ENCODE results near the gene FADD. TPM values are rescaled to one million over a fixed set of nuclear protein-coding genes. Genes with fewer than 3 reads are reported as not detected.
A peak's percentile ranks its signal among the peaks of the same experiment; 100 is the strongest.

FADD gene, protein sequence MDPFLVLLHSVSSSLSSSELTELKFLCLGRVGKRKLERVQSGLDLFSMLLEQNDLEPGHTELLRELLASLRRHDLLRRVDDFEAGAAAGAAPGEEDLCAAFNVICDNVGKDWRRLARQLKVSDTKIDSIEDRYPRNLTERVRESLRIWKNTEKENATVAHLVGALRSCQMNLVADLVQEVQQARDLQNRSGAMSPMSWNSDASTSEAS
- total RNA-seq: 10 to 100 TPM; 11.3 to 13.4 (median 12.3) TPM
- polyA plus RNA-seq: 10.6 TPM
- long read RNA-seq, donor 1, transcript FADD-201 (2 exons, 1,841 nt): major isoform, 45 of 45 reads
- long read RNA-seq, donor 1, partial matches to known transcripts: 0 of 45 reads
- long read RNA-seq, donor 1, other reads (novel, unspliced or antisense): 0 of 45 reads
- long read RNA-seq, donor 2, transcript FADD-201 (2 exons, 1,841 nt): major isoform, 23 of 25 reads
- long read RNA-seq, donor 2, partial matches to known transcripts: 0 of 25 reads
- long read RNA-seq, donor 2, other reads (novel, unspliced or antisense): 2 of 25 reads
- long read RNA-seq, donor 3, transcript FADD-201 (2 exons, 1,841 nt): major isoform, 87 of 89 reads
- long read RNA-seq, donor 3, partial matches to known transcripts: 0 of 89 reads
- long read RNA-seq, donor 3, other reads (novel, unspliced or antisense): 2 of 89 reads
- long read RNA-seq, donor 4, transcript FADD-201 (2 exons, 1,841 nt): major isoform, 17 of 17 reads
- long read RNA-seq, donor 4, partial matches to known transcripts: 0 of 17 reads
- long read RNA-seq, donor 4, other reads (novel, unspliced or antisense): 0 of 17 reads

DNA sequence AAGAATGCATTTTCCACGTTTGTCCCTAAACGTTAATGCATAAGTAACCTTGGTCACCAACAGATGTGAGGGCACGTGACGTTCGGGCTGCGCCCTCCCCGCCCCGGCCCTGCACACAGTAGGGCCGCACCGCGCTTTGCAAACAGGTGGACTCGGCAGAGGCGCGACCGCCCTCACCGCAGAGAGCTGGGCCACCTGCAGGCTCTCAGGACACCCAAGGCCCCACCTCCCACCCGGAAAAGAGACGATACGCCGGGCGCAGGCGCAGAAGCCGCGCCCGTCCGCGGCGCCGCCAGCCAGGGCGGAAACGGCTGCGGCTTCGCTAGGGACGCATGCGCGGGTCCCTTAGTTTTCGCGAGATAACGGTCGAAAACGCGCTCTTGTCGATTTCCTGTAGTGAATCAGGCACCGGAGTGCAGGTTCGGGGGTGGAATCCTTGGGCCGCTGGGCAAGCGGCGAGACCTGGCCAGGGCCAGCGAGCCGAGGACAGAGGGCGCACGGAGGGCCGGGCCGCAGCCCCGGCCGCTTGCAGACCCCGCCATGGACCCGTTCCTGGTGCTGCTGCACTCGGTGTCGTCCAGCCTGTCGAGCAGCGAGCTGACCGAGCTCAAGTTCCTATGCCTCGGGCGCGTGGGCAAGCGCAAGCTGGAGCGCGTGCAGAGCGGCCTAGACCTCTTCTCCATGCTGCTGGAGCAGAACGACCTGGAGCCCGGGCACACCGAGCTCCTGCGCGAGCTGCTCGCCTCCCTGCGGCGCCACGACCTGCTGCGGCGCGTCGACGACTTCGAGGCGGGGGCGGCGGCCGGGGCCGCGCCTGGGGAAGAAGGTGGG is at the start of gene FADD:
TSS of gene FADD (plus strand) at position 377 of the 831 bp plus-strand sequence. CDS start at position 541, 164 bp downstream.
- peak; percentile 92 to 96 (median 95) for DNase-seq
- no peaks in the 10 kb centered on the region for H3K9me3 ChIP-seq (ENCODE audit: control insufficient read depth, low read length)
- peak; percentile 84 to 88 for ATAC-seq
- no peaks in the 10 kb centered on the region for H3K27me3 ChIP-seq (ENCODE audit: control insufficient read depth, insufficient read depth)
- peak within 1 kb of the TSS; percentile 85 for H3K27ac ChIP-seq (ENCODE audit: low read length)
- under 1% methylated on average over 91 of the region's 91 CpGs for WGBS
- intact Hi-C loops (cut with DNase I): no loop called here
- H3K4me3 ChIP-seq (ENCODE audit: low read length): peak within 1 kb of the TSS; percentile 70
- peaks cover 7% of the 10 kb centered on the region for H3K4me1 ChIP-seq (ENCODE audit: control insufficient read depth, insufficient read depth, low read length)

DNA sequence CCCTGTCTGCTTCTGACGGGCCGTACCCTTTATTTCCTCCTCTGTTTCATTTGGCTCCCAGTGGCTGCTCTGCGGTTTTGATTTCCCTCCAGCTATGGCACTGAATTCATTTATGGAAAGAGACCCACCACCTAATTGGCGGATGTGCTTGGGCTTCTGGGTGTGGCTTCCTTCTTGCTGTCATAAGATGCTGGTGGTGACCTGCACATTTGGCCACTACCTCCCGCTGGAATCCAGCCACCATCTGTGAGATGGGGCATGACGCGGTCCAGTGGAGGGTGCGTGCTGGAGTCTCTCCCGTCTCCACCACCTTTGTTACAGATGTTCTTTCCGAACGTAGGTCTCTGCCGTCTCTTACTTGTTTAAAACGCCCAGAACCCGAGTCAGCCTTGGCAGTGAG is 47.7 kb upstream of the FADD start:
- H3K9me3 ChIP-seq (ENCODE audit: control insufficient read depth, low read length): no peaks in the 10 kb centered on the region
- no peak overlapping the region for H3K4me3 ChIP-seq (ENCODE audit: low read length)
- H3K4me1 ChIP-seq (ENCODE audit: control insufficient read depth, insufficient read depth, low read length): no peaks in the 10 kb centered on the region
- DNase-seq (peak in 1 of 3 donors; percentile 27), ATAC-seq (no peak)
- intact Hi-C loops (cut with DNase I): no loop called here
- no peak overlapping the region for H3K27ac ChIP-seq (ENCODE audit: low read length)
- H3K27me3 ChIP-seq (ENCODE audit: control insufficient read depth, insufficient read depth): no peaks in the 10 kb centered on the region
- 87% methylated on average over 14 of the region's 14 CpGs for WGBS

DNA sequence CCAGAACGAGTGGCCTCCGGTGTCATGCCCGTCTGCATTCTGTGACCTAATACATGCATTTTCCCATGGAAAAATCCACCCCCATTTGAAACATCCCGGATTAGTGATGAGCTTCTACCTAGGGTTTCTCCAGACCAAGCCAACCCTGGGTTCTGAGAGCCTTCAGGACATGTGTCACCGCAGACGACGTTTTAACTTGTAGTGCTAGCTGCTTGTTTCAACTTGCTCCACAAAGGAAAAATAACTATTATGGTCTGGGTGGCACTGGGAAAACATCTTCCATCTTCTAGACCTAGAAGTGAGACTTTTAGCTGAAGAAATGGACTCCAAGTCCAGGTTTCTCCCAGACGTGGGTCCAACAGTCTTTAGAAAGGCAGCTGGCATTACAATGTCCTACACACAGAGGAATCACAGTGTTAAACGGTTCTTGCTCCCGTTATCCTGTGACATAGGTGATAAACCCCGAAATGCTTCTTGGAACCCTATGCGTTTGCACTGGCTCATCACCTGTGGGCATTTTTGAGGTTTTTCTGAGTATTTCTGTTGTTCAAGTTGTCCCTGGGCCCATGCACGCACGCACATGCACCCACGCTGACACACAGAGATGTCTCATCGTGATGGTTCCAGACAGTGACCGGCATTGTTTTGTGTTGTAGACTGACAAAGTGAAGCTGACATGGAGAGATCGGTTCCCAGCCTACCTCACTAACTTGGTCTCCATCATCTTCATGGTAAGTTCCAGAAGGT is 46.6 kb upstream of the FADD start:
- Histone ChIP-seq H3K27ac (ENCODE audit: low read length) (no peak overlapping the region), H3K4me1 (ENCODE audit: control insufficient read depth, insufficient read depth, low read length) (no peaks in the 10 kb centered on the region), H3K9me3 (ENCODE audit: control insufficient read depth, low read length) (no peaks in the 10 kb centered on the region), H3K4me3 (ENCODE audit: low read length) (no peak overlapping the region), H3K27me3 (ENCODE audit: control insufficient read depth, insufficient read depth) (no peaks in the 10 kb centered on the region)
- ATAC-seq (no peak), DNase-seq (peak in 1 of 3 donors; percentile 1)
- 89% methylated on average over 18 of the region's 18 CpGs for WGBS
- intact Hi-C loops (cut with DNase I): no loop called here

DNA sequence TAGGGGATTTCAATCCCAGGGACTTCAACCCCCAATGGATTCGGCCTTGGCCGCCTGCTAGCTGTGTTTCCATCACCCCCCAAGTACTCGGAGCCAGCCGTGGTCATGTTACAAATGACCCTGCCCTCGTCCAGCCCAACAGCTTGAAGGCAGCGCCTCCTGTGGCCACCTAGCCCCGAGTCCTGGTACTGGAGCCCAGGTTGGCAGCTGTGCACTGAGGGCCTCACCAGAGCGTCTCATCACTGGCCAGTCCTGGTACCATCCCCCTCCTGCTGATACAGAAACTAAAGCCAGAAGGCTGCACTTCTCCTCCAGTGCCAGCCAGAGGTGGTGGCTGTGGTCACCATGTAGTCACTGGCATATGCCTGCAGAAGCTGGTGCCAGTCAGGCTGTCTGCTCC is 44.9 kb upstream of the FADD start:
- Histone ChIP-seq H3K27ac (ENCODE audit: low read length) (no peak overlapping the region), H3K4me3 (ENCODE audit: low read length) (no peak overlapping the region), H3K4me1 (ENCODE audit: control insufficient read depth, insufficient read depth, low read length) (no peaks in the 10 kb centered on the region), H3K27me3 (ENCODE audit: control insufficient read depth, insufficient read depth) (no peaks in the 10 kb centered on the region), H3K9me3 (ENCODE audit: control insufficient read depth, low read length) (no peaks in the 10 kb centered on the region)
- DNase-seq (peak in 1 of 3 donors; percentile 58), ATAC-seq (no peak)
- intact Hi-C loops (cut with DNase I): no loop called here
- 46% methylated on average over 8 of the region's 8 CpGs for WGBS

DNA sequence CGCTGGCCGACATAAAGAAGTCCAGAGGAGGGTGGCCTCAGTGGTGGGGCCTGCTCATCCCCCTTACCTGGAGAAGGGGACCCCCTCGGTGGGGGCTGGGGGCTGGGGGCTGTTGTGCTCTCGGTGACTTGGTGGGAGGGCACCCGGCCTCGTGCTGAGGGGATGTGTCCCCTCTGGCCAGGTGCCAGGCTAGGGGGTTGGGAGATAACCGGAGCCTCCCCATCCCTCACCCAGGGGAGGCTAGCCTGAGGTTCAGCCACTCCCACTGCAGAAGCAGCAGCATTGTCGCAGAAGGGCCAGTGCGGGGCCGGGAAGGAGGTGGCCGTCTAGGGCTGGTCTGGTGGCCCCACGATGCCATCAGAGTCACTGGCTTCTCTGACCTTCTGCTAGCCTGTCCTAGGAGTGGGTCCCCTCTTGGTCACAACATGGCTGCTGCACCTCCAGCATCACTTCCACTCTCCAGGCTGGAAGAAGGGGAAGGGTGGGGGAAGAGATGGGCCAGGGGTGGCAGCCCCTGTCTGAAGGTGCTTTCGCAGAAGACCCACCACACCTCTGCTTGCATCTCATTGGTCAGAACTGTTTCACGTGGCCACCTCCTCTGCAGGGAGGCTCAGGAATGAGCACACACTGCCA is 44.2 kb upstream of the FADD start:
- Histone ChIP-seq H3K4me1 (ENCODE audit: control insufficient read depth, insufficient read depth, low read length) (no peaks in the 10 kb centered on the region), H3K27ac (ENCODE audit: low read length) (no peak overlapping the region), H3K9me3 (ENCODE audit: control insufficient read depth, low read length) (no peaks in the 10 kb centered on the region), H3K27me3 (ENCODE audit: control insufficient read depth, insufficient read depth) (no peaks in the 10 kb centered on the region), H3K4me3 (ENCODE audit: low read length) (no peak overlapping the region)
- intact Hi-C loops (cut with DNase I): no loop called here
- WGBS: 89% methylated on average over 14 of the region's 14 CpGs
- peak in 2 of 3 donors; percentile 42 to 57 for DNase-seq
- no peak for ATAC-seq

DNA sequence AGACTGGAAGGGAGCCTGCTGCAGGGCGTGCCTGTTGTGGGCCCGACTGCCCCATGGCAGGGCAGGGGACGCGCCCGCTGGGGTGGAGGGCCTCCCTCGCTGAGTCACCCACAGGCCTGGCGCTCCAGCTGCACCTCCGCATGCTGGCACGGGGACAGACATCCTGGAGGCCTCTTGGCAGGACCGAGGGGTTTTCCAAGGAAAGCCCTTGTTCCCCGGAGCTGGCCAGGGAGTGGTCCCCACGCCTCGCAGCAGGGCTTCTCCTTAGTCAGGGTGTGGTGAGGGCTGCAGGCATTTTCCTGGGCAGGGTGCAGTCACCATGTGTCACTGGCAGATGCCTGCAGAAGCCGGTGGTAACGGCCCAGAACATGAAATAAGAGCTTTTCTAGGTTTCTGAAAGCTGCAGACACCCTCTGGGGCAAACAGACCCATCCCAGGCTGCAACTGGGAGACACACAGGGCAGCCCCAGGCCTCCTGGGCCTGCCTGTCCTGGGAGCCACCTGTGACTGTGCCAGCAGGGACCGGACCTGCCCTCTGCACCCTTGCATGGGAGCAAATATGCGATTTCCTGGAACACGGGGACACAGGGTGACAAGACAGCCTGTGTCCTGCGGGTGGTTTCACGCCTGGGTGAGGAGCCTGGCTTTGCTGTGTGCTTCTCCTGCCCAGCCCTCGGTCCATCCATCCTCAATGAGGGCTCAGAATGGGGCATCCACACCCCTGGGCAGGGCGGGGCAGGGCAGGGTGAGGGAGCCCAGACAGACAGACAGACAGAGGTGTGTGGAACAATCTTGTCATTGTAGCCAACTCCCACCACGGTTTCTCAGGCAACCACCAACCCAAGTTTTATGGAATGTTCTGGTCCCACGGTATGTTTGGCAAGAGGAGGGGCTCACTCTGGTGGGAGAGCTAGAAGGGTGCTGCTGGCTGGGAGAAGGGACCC is 43.2 kb upstream of the FADD start:
- no peak overlapping the region for H3K27ac ChIP-seq (ENCODE audit: low read length)
- H3K9me3 ChIP-seq (ENCODE audit: control insufficient read depth, low read length): no peaks in the 10 kb centered on the region
- WGBS: 74% methylated on average over 24 of the region's 24 CpGs
- DNase-seq: peak in 2 of 3 donors; percentile 32 to 59
- peak; percentile 15 to 60 for ATAC-seq
- no peaks in the 10 kb centered on the region for H3K4me1 ChIP-seq (ENCODE audit: control insufficient read depth, insufficient read depth, low read length)
- intact Hi-C loops (cut with DNase I): no loop called here
- no peaks in the 10 kb centered on the region for H3K27me3 ChIP-seq (ENCODE audit: control insufficient read depth, insufficient read depth)
- H3K4me3 ChIP-seq (ENCODE audit: low read length): no peak overlapping the region

DNA sequence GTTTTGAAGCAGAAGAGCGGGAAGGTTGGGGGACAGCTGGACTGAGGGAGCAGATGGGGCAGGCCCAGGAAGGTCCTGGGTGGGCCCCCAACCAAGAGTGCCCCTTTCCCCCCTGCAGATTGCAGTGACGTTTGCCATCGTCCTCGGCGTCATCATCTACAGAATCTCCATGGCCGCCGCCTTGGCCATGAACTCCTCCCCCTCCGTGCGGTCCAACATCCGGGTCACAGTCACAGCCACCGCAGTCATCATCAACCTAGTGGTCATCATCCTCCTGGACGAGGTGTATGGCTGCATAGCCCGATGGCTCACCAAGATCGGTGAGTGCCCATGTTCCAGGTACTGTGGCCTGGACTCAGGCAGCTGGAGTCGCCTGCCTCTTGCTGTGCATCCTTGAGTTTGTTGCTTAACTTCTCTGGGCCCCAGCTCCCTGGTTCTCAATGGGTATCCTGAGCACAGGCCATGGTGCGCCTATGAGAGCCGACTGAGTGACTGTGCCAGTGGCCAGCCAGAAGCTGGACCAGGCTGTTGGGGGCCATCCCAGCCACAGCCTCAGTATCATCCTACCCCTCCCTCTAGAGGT is 42.0 kb upstream of the FADD start:
- no peaks in the 10 kb centered on the region for H3K27me3 ChIP-seq (ENCODE audit: control insufficient read depth, insufficient read depth)
- no peak overlapping the region for H3K27ac ChIP-seq (ENCODE audit: low read length)
- no peak overlapping the region for H3K4me3 ChIP-seq (ENCODE audit: low read length)
- no peaks in the 10 kb centered on the region for H3K9me3 ChIP-seq (ENCODE audit: control insufficient read depth, low read length)
- no peaks in the 10 kb centered on the region for H3K4me1 ChIP-seq (ENCODE audit: control insufficient read depth, insufficient read depth, low read length)
- intact Hi-C loops (cut with DNase I): no loop called here
- WGBS: 92% methylated on average over 17 of the region's 17 CpGs
- ATAC-seq (no peak), DNase-seq (peak in 1 of 3 donors; percentile 14)

DNA sequence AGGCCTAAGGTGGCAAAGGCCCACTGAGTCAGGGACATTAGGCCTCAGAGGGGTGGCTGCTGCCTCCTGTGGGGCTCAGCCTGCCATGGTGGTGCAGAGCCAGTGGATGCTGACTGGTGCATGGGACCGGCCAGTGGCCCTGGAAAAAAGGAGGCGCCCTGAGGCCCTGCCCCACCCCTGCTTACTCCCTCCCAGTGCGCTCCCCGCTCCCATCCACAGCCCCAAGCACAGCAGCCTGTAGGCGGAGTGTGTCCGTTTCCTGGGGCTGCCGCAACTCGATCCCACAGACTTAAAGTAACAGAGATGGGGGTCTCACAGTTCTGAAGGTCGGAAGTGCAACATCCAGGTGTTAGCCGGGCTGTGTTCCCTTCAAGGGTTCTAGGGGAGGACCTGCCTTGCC is 38.4 kb upstream of the FADD start:
- Histone ChIP-seq H3K27me3 (ENCODE audit: control insufficient read depth, insufficient read depth) (no peaks in the 10 kb centered on the region), H3K4me1 (ENCODE audit: control insufficient read depth, insufficient read depth, low read length) (no peaks in the 10 kb centered on the region), H3K4me3 (ENCODE audit: low read length) (no peak overlapping the region), H3K27ac (ENCODE audit: low read length) (no peak overlapping the region), H3K9me3 (ENCODE audit: control insufficient read depth, low read length) (no peaks in the 10 kb centered on the region)
- WGBS: 89% methylated on average over 10 of the region's 10 CpGs
- peak in 1 of 3 donors; percentile 9 for DNase-seq
- no peak for ATAC-seq
- intact Hi-C loops (cut with DNase I): no loop called here

DNA sequence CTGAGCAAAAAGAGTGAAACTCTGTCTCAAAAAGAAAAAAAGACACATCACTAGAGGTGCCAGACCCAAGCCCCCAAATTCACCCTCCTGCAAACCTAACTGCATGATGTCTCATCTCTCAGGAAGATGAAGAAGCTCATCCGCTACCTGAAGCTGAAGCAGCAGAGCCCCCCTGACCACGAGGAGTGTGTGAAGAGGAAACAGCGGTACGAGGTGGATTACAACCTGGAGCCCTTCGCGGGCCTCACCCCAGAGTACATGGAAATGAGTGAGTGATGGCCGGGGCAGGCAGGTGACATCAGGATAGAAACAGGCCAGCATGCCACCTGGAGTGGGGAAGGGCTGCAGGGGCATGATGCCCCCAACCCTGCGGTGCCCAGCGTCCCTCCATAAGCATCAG is 36.0 kb upstream of the FADD start:
- H3K27me3 ChIP-seq (ENCODE audit: control insufficient read depth, insufficient read depth): no peaks in the 10 kb centered on the region
- no peak overlapping the region for H3K27ac ChIP-seq (ENCODE audit: low read length)
- ATAC-seq (no peak), DNase-seq (peak in 1 of 3 donors; percentile 6)
- no peak overlapping the region for H3K4me3 ChIP-seq (ENCODE audit: low read length)
- no peaks in the 10 kb centered on the region for H3K4me1 ChIP-seq (ENCODE audit: control insufficient read depth, insufficient read depth, low read length)
- no peaks in the 10 kb centered on the region for H3K9me3 ChIP-seq (ENCODE audit: control insufficient read depth, low read length)
- intact Hi-C loops (cut with DNase I): no loop called here
- 87% methylated on average over 9 of the region's 9 CpGs for WGBS

All from right cardiac atrium (tissue), 5 donors.